Breast epithelium (tissue), 3 donors: ENCODE measurements around the gene CDH1.

Experiments used
- POLR2A ChIP-seq: fragments of 450-650 bp; IDR thresholded peaks from one replicate; pipeline ENCODE4 v1.6.1; 2016; ENCODE audit warnings: antibody characterized with exemption, mild to moderate bottlenecking, moderate library complexity
- POLR2AphosphoS5 ChIP-seq, 3 donors: sonication (generic); formaldehyde crosslinking; IDR thresholded peaks; one replicate each; pipeline ENCODE4 v1.6.1; 2017; ENCODE audit warnings: antibody characterized with exemption in 3 of 3
- TF ChIP-seq, protein P1 (sequence below), 3 donors: fragments of 450-650 bp; IDR thresholded peaks; one replicate each; pipeline ENCODE4 v1.5.1; 2016 to 2017; ENCODE audit warnings: antibody characterized with exemption in 3 of 3, mild to moderate bottlenecking in 3 of 3, moderate library complexity in 3 of 3

DNA sequence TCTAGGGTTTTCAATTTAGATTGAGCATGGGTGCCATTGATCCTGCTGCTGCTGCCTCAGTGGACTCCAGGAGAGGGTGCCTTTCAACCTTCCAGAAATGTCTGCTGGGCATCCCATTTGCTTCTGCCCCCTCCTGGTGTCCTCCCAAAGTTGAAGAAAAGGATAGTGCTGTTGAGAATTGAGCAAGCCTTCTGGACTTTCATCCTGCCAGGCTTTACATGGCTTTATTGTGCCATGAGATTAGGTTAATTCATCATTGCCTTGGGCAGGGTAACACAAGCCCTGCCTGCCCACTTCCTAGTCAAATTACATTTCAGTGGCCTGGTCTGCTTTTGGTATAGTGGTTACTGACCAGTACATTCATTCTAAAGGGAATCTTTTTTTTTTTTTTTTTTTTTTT lies 88.3 kb downstream of the CDH1 start:
- TF ChIP-seq, protein P1, sequence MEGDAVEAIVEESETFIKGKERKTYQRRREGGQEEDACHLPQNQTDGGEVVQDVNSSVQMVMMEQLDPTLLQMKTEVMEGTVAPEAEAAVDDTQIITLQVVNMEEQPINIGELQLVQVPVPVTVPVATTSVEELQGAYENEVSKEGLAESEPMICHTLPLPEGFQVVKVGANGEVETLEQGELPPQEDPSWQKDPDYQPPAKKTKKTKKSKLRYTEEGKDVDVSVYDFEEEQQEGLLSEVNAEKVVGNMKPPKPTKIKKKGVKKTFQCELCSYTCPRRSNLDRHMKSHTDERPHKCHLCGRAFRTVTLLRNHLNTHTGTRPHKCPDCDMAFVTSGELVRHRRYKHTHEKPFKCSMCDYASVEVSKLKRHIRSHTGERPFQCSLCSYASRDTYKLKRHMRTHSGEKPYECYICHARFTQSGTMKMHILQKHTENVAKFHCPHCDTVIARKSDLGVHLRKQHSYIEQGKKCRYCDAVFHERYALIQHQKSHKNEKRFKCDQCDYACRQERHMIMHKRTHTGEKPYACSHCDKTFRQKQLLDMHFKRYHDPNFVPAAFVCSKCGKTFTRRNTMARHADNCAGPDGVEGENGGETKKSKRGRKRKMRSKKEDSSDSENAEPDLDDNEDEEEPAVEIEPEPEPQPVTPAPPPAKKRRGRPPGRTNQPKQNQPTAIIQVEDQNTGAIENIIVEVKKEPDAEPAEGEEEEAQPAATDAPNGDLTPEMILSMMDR (IDR thresholded peaks at IDR 0.05): no peak
- TF ChIP-seq POLR2AphosphoS5 (IDR thresholded peaks at IDR 0.05): no peak
- TF ChIP-seq POLR2A: no peak
